NOMO-1 treated with DMSO at 0.1 percent for 48 hours (cell line): Measurements from ENCODE around the gene VAC14.
"Not testable (repeated sequence)": the region's sequence is repeated elsewhere in the genome, so short reads cannot be mapped to it uniquely, and the experiment has no call there.

ENCODE experiments used
- DNase-seq: peaks from one replicate; lab custom pipeline; 2025; ENCODE audit not compliant: unreplicated experiment; lab: John Stamatoyannopoulos, UW

The VAC14 gene

GRCh38 chr16:70746040-70746707 is 54.8 kb downstream of the VAC14 start:
- DNase-seq, result no peak

GRCh38 chr16:70745536-70746025 is 55.4 kb downstream of the VAC14 start:
- no peak for DNase-seq

GRCh38 chr16:70744366-70744765 is 56.6 kb downstream of the VAC14 start:
- no peak for DNase-seq

GRCh38 chr16:70743791-70744190 is 57.2 kb downstream of the VAC14 start:
- no peak for DNase-seq

GRCh38 chr16:70742967-70743366 is 58.0 kb downstream of the VAC14 start:
- DNase-seq, result not testable (repeated sequence)

- no peak for DNase-seq
These were observed 59.2 kb downstream of the VAC14 start for GRCh38 chr16:70741783-70742125.

- DNase-seq, result no peak
These were observed 59.8 kb downstream of the VAC14 start for GRCh38 chr16:70740914-70741782.

GRCh38 chr16:70740174-70740913 is 60.6 kb downstream of the VAC14 start:
- DNase-seq, result no peak

- no peak for DNase-seq
These were observed 61.6 kb downstream of the VAC14 start for GRCh38 chr16:70739389-70739788.

- DNase-seq, result no peak
These were observed 62.6 kb downstream of the VAC14 start for GRCh38 chr16:70738083-70738977.

- no peak for DNase-seq
These were observed 63.4 kb downstream of the VAC14 start for GRCh38 chr16:70737377-70738082.

GRCh38 chr16:70736465-70737376 is 64.2 kb downstream of the VAC14 start:
- DNase-seq, result no peak

- no peak for DNase-seq
These were observed 65.6 kb downstream of the VAC14 start for GRCh38 chr16:70735141-70735979.

GRCh38 chr16:70734522-70735095 is 66.3 kb downstream of the VAC14 start:
- DNase-seq, result no peak

- no peak for DNase-seq
These were observed 70.0 kb downstream of the VAC14 start for GRCh38 chr16:70730944-70731343.

GRCh38 chr16:70730031-70730430 is 70.9 kb downstream of the VAC14 start:
- DNase-seq, result no peak

GRCh38 chr16:70729292-70729691 is 71.7 kb downstream of the VAC14 start:
- DNase-seq, result no peak

GRCh38 chr16:70728150-70728549 is 72.8 kb downstream of the VAC14 start:
- DNase-seq, result no peak
